GM21528 (cell line): ENCODE results near the gene PGA4.
"Not testable (repeated sequence)": the region's sequence is repeated elsewhere in the genome, so short reads cannot be mapped to it uniquely, and the experiment has no call there.

Source experiments
- ATAC-seq: cut with Tn5 transposase; IDR thresholded peaks from one replicate; pipeline ENCODE4 v1.9.1; 2021; ENCODE audit warnings: mild to moderate bottlenecking, moderate library complexity; ENCODE audit not compliant: unreplicated experiment, low FRiP score

The PGA4 gene

DNA sequence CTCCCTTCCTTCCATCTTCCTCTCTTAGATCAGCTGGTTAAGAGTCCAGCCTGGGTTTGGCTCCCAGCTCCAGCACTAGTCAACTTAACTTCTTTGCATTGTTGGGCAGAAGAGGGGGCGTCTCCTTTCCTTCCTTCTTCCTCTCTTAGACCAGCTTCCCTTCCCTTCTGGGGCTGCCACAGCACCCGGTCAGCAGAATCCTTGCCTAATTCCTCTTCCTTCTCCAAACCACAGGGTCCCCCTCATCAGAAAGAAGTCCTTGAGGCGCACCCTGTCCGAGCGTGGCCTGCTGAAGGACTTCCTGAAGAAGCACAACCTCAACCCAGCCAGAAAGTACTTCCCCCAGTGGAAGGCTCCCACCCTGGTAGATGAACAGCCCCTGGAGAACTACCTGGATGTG, 18.3 kb upstream of the PGA4 start:
- ATAC-seq, result not testable (repeated sequence)

DNA sequence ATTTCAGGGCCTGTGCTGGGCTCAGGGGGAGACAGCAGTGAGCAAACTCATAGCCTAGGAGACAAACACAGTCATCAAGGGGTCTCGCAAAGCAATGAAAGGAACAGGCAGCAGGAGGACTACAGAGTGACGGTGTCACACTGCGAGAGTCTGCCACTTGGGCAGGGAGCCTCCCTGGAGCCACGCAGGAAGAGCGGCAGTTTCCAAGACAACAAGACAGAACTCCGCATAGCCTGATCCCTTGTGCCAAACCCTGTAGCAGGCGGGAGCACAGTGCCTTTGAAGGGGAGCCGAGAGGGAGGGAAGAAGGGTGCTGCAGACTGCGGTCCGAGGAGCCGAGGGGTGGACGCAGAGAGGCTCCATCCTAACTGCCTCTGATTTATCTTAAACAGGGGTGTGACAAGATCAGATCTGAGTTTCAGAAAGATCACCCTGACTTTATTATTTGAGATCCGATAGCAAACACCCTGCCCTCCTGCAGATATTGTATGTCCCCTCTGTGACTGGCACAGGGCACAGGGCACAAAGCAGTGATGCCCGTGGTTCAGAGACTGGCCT, 17.6 kb upstream of the PGA4 start:
- ATAC-seq, result not testable (repeated sequence)

DNA sequence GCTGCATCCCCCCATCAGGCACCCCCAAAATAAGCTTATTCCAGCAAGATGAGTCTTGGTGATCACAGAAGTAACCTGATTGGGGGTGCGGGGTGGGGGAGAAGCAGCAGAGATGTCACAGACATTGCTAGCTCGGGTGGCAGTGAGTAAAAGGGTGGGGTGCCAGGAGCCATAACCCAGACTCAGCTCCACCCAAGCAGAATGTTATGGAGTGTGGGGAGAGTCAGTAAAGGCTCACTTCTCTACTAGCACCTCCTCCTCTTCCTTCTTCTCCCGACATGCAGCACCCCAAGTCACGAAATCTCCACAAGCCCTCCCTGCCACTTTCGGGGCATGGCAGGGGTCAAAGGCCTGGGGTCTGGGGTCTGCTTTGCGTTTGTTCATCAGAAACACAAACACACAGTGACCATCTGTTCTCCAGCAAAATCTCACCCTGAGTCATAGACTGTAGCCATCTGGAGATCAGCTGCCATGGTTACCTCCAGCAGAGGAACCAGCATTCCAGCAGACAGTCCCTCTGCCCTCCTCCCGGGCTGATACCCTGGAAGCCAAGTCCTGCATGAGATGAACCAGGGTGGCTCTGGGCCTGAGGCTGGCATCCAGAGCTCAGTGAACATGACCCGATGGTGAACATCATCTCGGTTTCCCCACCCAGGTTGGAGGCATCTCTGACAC, 14.4 kb upstream of the PGA4 start:
- not testable (repeated sequence) for ATAC-seq

DNA sequence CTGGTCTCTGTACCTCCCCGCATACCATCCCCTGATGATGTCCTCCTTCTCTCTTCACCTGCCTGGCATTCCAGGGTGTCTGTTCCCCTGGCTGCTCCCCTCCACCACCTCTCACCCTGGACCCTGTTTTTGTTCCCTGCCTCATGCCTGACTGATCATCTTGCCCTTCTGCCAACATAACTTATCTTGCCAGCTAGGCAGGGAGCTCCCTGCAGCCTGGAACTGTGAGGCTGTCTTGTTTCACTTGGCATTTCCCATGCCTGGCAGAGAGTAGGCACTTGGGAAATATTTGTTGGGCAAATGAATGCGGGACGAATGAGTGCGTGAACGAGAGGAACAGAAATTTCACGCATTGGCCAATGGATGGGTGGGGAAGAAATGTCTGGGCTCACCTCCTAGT, 11.5 kb upstream of the PGA4 start:
- not testable (repeated sequence) for ATAC-seq

DNA sequence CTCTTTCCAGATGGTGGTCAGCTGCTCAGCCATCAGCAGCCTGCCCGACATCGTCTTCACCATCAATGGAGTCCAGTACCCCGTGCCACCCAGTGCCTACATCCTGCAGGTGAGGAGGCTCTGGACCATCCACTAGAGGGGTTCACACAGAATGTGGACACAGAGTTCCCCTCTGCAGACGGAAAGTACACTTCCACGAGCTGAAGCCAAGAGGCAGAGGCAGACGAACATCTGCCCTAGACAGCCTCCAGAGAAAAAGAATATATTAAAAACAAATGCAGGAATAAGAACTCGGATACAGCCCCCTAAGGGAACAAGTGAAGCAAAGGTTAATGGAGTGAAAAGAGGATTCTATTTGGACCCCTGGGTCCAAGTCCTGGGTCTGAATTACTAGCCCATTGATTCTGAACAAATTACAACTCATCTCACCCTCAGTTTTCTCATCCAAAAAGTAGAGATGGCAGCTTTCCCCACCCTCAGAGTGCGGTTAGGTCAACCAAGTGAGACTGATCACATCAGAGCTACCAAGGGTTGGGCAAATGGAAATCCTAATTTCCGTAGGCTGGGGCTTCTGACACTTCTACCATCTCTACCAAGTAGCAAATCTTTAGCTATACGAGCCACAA, 10.7 kb upstream of the PGA4 start:
- not testable (repeated sequence) for ATAC-seq

DNA sequence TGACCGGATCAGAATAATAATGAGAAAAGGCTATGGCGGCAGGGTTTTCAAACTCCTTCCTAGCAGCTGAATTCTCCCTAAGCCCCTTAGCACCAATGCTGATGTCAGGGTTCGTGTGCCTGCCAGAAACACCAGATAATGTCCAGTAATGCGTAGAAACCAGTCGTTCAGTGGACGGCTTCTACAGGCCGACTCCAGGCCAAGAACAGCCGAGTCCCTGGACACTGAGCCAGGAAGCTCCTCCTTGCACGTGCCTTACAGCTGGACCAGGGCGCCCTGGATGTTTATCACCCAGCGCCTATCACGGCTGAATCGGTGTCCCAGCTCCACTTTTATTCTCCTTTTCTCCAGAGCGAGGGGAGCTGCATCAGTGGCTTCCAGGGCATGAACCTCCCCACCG, 9.9 kb upstream of the PGA4 start:
- ATAC-seq, result not testable (repeated sequence)

DNA sequence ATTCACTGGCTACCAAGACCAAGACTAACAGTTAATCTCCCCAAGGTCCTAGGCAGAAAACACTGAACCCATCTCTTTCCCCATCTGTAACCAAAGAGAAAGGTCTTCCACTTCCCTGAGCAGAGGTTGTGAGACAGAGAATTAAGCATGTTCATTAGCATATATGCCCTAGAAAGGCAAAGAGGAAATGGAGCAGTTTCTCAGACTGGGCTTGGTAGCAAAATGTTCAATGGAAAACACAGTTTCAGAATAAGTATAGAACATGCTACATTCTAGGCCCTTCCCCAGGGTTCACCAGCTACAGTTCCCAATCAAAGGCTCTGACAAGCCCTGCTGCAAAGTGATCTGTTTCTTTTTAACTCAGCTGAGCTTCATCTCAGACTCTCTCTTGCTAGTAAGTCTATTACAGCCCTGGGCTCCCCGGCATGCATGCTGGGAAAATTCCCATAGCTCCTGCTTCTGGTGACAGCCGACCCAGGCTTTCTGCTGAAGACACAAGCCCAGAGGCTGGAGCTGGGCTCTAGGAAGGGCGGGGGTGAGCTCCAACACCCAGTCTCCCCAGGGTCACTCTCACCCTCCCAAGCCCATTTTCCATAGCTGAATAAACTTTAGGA, 8.3 kb upstream of the PGA4 start:
- ATAC-seq, result not testable (repeated sequence)

DNA sequence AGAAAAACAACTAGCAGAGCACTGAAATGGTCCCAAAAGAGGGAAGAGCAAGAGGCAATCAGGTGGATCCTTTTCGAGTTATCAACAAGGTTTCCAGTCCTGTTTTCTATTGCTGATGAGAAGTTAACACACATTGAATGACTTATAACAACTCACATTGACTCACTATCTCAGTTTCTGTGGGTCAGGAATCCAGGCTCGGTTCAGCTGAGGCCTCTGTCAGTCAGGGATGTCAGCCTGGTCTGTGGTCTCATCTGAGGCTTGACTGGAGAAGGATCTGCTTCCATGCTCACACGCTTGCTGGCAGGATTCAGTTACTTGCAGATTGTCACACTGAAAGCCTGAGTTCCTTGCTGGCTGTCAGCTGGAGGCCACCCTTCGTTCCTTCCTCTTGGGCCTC, 3.8 kb upstream of the PGA4 start:
- not testable (repeated sequence) for ATAC-seq

DNA sequence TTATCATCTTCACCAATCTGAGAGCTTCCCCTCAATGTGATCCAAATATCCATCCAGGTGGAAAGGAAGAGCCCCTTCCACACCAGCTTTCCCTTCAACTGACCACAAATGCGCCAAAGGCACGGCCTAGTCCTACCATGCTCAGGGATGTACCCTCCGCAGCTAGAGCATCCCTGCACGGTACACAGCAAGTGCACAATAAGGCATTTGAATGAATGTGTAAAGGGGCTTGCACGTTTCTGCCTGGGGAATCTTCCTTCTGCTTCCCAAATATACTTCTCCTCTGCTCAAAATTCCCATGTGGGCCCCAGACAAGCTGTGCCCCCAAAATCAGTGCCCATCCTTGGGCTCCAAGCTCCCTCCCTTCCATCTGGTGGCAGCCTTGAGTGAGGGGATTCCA, 3.1 kb upstream of the PGA4 start:
- ATAC-seq, result not testable (repeated sequence)

DNA sequence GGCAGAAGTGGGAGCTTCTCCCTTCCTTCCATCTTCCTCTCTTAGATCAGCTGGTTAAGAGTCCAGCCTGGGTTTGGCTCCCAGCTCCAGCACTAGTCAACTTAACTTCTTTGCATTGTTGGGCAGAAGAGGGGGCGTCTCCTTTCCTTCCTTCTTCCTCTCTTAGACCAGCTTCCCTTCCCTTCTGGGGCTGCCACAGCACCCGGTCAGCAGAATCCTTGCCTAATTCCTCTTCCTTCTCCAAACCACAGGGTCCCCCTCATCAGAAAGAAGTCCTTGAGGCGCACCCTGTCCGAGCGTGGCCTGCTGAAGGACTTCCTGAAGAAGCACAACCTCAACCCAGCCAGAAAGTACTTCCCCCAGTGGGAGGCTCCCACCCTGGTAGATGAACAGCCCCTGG, 545 bp downstream of the PGA4 start:
- ATAC-seq, result not testable (repeated sequence)

DNA sequence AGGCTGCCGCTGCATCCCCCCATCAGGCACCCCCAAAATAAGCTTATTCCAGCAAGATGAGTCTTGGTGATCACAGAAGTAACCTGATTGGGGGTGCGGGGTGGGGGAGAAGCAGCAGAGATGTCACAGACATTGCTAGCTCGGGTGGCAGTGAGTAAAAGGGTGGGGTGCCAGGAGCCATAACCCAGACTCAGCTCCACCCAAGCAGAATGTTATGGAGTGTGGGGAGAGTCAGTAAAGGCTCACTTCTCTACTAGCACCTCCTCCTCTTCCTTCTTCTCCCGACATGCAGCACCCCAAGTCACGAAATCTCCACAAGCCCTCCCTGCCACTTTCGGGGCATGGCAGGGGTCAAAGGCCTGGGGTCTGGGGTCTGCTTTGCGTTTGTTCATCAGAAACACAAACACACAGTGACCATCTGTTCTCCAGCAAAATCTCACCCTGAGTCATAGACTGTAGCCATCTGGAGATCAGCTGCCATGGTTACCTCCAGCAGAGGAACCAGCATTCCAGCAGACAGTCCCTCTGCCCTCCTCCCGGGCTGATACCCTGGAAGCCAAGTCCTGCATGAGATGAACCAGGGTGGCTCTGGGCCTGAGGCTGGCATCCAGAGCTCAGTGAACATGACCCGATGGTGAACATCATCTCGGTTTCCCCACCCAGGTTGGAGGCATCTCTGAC, 4.5 kb downstream of the PGA4 start:
- not testable (repeated sequence) for ATAC-seq

DNA sequence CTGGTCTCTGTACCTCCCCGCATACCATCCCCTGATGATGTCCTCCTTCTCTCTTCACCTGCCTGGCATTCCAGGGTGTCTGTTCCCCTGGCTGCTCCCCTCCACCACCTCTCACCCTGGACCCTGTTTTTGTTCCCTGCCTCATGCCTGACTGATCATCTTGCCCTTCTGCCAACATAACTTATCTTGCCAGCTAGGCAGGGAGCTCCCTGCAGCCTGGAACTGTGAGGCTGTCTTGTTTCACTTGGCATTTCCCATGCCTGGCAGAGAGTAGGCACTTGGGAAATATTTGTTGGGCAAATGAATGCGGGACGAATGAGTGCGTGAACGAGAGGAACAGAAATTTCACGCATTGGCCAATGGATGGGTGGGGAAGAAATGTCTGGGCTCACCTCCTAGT, 7.3 kb downstream of the PGA4 start:
- ATAC-seq, result not testable (repeated sequence)

DNA sequence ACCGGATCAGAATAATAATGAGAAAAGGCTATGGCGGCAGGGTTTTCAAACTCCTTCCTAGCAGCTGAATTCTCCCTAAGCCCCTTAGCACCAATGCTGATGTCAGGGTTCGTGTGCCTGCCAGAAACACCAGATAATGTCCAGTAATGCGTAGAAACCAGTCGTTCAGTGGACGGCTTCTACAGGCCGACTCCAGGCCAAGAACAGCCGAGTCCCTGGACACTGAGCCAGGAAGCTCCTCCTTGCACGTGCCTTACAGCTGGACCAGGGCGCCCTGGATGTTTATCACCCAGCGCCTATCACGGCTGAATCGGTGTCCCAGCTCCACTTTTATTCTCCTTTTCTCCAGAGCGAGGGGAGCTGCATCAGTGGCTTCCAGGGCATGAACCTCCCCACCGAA, 8.9 kb downstream of the PGA4 start:
- ATAC-seq, result not testable (repeated sequence)

DNA sequence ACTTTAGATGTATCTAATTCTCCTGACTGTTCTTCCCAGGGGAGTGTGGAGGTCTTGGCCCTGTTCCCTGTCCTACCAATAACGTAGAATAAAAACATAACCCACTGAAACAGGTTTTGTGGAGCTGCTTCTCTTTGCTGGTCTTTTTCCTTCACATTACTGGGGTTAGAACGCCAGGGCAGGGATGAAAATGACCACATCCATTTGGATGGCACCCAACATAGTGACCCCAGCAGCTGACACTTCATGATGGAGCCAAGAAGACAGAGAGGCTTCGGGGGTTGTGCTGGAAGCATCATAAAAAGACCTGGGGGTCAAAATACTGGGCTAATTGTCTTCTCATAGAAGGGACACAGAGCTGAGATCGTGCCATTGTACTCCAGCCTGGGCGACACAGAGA, 9.4 kb downstream of the PGA4 start:
- not testable (repeated sequence) for ATAC-seq

DNA sequence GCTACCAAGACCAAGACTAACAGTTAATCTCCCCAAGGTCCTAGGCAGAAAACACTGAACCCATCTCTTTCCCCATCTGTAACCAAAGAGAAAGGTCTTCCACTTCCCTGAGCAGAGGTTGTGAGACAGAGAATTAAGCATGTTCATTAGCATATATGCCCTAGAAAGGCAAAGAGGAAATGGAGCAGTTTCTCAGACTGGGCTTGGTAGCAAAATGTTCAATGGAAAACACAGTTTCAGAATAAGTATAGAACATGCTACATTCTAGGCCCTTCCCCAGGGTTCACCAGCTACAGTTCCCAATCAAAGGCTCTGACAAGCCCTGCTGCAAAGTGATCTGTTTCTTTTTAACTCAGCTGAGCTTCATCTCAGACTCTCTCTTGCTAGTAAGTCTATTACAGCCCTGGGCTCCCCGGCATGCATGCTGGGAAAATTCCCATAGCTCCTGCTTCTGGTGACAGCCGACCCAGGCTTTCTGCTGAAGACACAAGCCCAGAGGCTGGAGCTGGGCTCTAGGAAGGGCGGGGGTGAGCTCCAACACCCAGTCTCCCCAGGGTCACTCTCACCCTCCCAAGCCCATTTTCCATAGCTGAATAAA, 10.5 kb downstream of the PGA4 start:
- ATAC-seq, result not testable (repeated sequence)

DNA sequence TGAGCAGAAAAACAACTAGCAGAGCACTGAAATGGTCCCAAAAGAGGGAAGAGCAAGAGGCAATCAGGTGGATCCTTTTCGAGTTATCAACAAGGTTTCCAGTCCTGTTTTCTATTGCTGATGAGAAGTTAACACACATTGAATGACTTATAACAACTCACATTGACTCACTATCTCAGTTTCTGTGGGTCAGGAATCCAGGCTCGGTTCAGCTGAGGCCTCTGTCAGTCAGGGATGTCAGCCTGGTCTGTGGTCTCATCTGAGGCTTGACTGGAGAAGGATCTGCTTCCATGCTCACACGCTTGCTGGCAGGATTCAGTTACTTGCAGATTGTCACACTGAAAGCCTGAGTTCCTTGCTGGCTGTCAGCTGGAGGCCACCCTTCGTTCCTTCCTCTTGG, 15.0 kb downstream of the PGA4 start:
- ATAC-seq, result not testable (repeated sequence)

DNA sequence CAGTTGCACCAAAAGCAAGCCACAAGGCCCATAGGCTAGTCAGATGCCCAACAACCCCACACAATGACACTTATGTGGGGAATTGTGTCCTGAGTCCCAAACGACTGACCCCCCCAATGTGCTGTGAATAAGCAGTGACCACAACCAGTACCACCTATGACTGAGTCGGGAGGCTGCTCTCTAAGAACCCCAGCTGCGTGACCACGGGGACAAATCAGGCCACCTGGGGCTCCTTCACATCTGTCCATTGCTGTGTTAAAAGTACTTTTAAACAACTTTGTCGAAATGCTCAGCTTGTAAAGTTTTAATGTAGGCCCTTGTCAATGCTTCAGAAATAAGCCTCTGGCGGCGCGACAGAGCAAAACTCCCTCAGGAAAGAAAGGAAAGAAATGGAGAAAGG, 18.1 kb downstream of the PGA4 start:
- ATAC-seq, result not testable (repeated sequence)

DNA sequence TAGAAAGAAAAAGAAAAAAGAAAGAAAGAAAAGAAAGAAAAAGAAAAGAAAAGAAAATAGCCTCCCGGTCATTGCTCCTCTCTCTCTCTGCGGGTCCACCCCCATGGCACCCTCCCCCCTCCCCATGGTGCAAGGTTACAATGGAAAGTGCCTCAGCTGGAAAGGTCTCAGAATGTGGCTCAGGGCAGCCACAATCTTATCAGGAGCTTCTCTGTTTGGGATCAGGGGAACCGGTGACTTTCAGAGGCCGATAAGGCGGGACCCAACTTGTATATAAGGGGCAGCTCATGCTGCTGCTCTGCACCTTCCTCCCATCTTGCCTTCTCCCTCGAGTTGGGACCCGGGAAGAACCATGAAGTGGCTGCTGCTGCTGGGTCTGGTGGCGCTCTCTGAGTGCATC, 18.7 kb downstream of the PGA4 start, which contains the start of gene PGA5:
TSS of gene PGA5 (plus strand) at position 301 of the 400 bp plus-strand sequence. CDS start at position 353, 52 bp downstream.
- ATAC-seq, result not testable (repeated sequence)

DNA sequence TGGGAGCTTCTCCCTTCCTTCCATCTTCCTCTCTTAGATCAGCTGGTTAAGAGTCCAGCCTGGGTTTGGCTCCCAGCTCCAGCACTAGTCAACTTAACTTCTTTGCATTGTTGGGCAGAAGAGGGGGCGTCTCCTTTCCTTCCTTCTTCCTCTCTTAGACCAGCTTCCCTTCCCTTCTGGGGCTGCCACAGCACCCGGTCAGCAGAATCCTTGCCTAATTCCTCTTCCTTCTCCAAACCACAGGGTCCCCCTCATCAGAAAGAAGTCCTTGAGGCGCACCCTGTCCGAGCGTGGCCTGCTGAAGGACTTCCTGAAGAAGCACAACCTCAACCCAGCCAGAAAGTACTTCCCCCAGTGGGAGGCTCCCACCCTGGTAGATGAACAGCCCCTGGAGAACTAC, 19.4 kb downstream of the PGA4 start:
- not testable (repeated sequence) for ATAC-seq

DNA sequence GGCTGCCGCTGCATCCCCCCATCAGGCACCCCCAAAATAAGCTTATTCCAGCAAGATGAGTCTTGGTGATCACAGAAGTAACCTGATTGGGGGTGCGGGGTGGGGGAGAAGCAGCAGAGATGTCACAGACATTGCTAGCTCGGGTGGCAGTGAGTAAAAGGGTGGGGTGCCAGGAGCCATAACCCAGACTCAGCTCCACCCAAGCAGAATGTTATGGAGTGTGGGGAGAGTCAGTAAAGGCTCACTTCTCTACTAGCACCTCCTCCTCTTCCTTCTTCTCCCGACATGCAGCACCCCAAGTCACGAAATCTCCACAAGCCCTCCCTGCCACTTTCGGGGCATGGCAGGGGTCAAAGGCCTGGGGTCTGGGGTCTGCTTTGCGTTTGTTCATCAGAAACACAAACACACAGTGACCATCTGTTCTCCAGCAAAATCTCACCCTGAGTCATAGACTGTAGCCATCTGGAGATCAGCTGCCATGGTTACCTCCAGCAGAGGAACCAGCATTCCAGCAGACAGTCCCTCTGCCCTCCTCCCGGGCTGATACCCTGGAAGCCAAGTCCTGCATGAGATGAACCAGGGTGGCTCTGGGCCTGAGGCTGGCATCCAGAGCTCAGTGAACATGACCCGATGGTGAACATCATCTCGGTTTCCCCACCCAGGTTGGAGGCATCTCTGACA, 23.3 kb downstream of the PGA4 start:
- ATAC-seq, result not testable (repeated sequence)
